GM21526 (cell line): Measurements from ENCODE around the gene SLC12A3.

ENCODE experiments used
- ATAC-seq: cut with Tn5 transposase; IDR thresholded peaks from one replicate; pipeline ENCODE4 v1.9.1; 2021; ENCODE audit warnings: moderate library complexity; ENCODE audit not compliant: unreplicated experiment, low FRiP score

The SLC12A3 gene

DNA sequence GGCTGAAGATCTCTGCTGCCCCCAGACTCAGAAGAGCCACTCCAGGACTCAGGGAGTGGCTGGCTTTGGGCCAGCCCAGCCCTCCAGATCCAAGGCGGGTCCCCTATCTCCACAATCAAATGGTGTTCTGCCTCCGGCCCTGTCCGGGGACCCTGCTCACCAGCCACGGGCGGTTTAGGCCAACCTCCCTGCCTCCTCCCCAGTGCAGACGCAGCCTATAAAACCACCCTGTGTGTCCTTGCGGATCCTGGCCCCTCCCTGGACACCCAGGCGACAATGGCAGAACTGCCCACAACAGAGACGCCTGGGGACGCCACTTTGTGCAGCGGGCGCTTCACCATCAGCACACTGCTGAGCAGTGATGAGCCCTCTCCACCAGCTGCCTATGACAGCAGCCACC, at the start of gene SLC12A3:
Gene SLC12A3, plus strand, starts transcription at position 248 of the 400 bp plus-strand sequence. Its CDS starts 29 bp downstream, at position 277.
- ATAC-seq = no peak

- ATAC-seq = no peak
These were observed 49.3 kb upstream of the SLC12A3 start for GRCh38 chr16:56815721-56816120.

GRCh38 chr16:56817056-56817455, 48.0 kb upstream of the SLC12A3 start:
- no peak for ATAC-seq

DNA sequence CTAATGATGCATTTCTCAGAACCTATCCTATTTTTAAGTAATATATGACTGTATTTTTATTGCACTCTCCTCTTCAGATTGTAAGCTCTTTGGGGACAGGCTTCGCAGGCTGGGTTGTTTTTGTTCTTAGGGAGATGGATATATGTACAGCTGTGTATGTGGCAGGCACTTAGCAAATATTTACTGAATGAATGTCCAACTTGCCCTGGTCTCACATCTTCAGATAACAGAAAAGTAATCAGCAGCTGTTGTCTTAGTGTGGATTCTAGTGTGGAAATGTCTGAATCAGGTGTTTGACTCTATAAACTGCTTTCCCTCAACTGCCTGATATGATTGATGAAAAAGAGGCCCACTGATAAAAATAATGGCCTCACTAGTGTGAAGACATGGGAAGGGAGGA, 47.1 kb upstream of the SLC12A3 start:
- no peak for ATAC-seq

GRCh38 chr16:56823081-56823733, 41.8 kb upstream of the SLC12A3 start:
- no peak for ATAC-seq

DNA sequence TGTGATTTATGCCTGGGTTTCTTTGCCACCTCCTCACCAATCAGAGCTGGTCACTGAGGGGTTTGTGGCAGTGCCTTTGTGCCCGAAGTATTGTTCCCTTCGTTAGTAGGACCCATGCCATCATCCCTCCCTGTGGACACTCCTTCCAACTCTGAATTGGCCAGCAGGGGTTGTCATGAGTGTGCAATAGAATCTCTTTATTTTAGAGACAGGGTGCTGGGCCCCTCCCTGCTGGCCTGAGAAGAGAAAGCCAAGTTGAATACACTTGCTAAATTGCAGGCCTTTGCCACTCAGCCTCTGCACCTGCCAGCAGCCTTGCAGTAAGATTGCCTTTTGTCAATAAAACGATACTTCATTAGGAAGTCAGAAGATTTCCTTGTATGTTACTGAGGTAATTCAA, 40.7 kb upstream of the SLC12A3 start:
- no peak for ATAC-seq

DNA sequence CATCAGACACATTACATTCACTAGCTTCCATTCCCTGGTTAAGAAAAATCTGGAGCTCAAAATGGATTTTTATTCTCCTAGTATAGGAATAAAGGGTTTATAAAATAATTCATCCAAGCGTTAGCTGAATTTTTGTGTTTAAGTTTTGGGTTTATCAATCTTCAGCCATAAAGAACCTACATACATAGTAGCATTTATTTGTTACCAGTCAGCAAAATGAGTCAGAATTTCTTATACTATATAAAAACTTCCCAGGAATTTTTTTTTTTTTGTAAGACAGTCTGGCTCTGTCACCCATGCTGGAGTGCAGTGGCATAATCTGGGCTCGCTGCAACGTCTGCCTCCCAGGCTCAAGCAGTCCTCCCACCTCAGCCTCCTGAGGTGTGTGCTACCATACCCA, 40.2 kb upstream of the SLC12A3 start:
- no peak for ATAC-seq

GRCh38 chr16:56825826-56826225, 39.2 kb upstream of the SLC12A3 start:
- no peak for ATAC-seq

- ATAC-seq = no peak
These were observed 36.4 kb upstream of the SLC12A3 start for GRCh38 chr16:56828647-56829046.

GRCh38 chr16:56830669-56831068, 34.3 kb upstream of the SLC12A3 start:
- no peak for ATAC-seq

GRCh38 chr16:56832768-56833167, 32.2 kb upstream of the SLC12A3 start:
- ATAC-seq = no peak

DNA sequence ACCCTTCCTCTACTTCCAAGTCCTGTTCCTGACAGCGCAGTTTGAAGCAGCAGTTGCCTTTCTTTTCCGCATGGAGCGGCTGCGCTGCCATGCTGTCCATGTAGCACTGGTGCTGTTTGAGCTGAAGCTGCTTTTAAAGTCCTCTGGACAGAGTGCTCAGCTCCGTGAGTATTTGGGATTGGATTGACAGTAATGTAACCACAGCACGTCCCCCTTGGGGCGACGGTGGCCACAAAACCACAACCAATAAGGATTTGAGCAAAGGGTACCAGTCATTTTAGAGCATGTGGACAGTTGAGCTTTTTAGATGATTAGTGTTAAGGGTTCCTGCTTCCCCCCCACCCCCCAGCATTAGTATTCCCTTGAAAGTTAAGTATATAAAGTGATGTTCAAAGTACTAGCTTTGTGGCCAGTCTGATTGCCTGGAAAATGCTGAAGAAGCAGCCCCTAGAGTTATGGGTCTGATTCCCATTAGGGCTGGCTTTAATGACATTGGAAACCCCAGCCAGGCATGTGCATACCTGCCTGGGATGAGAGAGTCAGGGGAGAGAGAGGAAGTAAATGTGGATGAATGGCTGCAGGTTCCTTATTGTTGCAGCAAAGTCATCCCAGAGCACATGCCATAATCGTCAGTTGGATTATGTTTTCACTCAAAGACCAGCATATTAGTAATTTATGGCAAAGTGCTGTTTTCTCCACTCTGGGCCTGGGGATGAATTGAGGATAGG, 31.6 kb upstream of the SLC12A3 start:
- ATAC-seq = no peak

GRCh38 chr16:56835320-56835719, 29.7 kb upstream of the SLC12A3 start:
- ATAC-seq = no peak

DNA sequence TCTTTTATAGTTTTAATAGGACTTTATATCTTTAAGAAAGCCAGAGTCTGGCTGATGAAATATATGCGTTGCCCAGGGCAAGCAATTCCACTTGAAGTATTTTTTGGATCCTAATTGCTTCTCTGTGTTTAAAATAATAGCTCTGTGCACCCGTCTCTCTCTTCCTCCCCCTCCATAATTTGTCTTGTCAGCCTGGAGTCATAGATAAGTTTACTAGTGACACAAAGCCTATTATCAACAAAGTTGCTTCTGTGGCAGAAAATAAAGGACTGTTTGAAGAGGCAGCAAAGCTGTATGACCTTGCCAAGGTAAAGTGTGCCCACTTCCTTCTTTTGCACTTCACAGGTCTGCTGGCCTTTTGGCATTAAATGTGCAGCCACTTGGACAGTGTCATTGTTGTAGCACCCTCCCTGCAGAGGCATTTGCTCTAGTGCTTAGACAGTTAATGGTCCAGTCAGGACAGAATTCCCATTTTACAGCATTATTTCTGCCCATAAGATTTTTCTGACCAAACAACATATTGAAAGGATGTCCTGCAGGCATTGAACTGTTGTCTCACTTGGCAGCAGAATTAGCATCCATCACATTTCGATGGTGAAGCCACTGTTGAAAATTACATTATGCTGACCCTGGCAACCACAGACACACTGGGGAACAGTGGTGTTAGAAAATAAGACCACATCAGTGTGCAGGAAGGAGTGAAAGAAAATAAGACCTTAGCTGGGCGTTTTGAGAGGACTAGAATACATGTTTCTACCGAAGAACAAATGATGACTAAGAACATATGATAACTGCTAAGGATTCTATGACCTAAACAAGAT, 28.4 kb upstream of the SLC12A3 start:
- no peak for ATAC-seq

DNA sequence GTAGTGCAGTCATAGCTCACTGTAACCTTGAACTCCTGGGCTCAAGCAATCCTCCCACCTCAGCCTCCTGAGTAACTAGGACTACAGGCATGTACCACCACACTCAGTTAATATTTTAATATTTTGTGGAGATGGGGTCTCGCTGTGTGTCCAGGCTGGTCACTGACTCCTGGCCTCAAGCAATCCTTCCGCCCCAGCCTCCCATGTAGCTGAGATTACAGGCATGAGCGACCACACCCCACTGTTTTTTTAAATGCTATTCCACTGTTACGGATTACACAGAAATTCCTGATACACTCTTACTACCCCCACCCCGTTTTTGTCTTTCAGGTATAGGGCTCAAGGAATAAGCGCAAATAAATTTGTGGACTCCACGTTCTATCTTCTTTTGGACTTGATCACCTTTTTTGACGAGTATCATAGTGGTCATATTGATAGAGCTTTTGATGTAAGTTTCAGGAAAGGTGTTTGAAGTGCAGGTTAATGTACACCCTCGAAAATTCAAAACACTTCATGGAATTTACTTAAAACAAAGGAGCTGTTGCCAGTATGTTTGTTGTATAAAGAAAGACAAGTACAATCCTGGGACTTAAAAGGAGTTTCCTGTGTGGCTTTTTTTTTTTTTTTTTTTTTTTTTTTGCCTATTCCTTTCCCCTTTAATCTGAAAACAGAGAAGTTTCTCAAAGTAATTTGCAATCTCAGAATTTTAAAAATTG, 26.2 kb upstream of the SLC12A3 start:
- no peak for ATAC-seq

DNA sequence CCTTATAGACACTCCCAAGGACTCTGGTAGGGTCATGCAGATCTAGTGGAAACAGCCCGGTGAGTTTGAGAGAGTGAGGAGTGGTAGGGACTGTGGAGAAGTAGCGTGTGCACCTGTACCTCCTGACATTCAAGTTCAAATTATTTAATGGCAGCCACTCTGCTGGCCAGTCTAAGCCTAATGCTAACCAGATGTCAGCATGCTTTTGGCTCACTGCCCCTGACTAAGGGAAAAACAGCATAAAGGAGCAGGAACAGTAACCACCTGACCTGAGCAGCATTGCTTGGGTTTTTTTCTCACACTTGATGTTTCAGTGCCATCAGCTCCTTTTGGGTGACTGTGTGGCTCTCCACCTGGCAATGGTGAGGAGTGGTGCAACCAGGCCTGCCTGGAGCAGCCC, 23.8 kb upstream of the SLC12A3 start:
- ATAC-seq = no peak

GRCh38 chr16:56841659-56842058, 23.3 kb upstream of the SLC12A3 start:
- no peak for ATAC-seq

GRCh38 chr16:56842133-56842532, 22.9 kb upstream of the SLC12A3 start:
- ATAC-seq = no peak

- no peak for ATAC-seq
These were observed 21.0 kb upstream of the SLC12A3 start for GRCh38 chr16:56844056-56844455.

DNA sequence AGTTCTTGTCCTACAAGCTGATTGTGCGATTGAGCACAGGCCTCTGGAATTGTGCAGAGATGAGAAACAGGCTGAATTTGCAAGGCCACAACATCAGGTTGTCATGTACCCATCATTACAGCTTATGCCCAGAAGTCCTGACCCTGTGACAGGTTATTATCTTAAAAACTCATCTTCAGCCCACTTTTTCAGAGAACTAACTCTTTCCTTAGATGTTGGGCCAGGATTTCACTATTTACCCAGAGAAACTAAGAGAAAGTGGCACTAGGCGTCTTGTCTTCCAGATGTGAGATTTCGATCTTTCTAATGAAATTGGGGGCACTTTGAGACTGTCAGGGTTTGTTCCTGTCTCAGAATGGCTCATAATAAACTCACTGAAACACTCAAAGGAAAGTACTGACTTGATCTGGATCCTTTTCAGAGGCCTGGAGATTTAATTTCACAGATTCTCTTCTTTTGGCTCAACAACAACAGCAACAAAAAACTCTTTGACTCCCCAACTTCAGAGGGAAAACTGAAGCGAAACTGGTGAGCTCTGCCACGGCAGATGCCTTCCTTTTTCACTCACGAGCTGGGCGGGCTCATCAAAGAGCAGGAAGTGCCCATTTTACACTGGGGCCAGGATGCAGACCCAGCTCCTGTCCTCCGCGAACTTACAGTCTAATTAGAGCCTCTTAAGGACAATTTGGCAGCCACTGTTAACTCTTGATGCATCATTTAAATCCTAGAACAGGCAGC, 17.7 kb upstream of the SLC12A3 start:
- no peak for ATAC-seq
